Vagina (tissue), 2 donors: ENCODE data around the gene HNF1B. TPM values are rescaled to one million over a fixed set of nuclear protein-coding genes. Genes with fewer than 3 reads are reported as not detected.

ENCODE experiments used
- DNase-seq, 2 donors: peaks; one replicate each; pipeline ENCODE4 v3.0.0-alpha.2; 2017; ENCODE audit errors: extremely low spot score in 2 of 2
- H3K27ac ChIP-seq: fragments of 200-600 bp; sonication (generic); one replicate; pipeline ENCODE4 v1.5.1; 2019
- H3K27me3 ChIP-seq: fragments of 200-600 bp; sonication (generic); one replicate; pipeline ENCODE4 v1.5.1; 2019
- H3K36me3 ChIP-seq, 2 donors: fragments of 200-600 bp; sonication (generic); one replicate each; pipeline ENCODE4 v1.5.1; 2017 to 2019
- H3K4me1 ChIP-seq: fragments of 200-600 bp; sonication (generic); one replicate; pipeline ENCODE4 v1.5.1; 2019
- H3K4me3 ChIP-seq, 2 donors: fragments of 200-600 bp; sonication (generic); 1 replicate in 1 of 2; 2 replicates in 1 of 2; pipeline ENCODE4 v1.5.1; 2016 to 2019
- H3K9me3 ChIP-seq: fragments of 200-600 bp; sonication (generic); one replicate; pipeline ENCODE4 v1.5.1; 2019
- CTCF ChIP-seq, 3 experiments: fragments of 450-650 bp in 2 of 3; fragments of 200-600 bp in 1 of 3; sonication (generic) in 1 of 3; IDR thresholded peaks; one replicate each; pipeline ENCODE4 v1.5.1; 2017 to 2019; ENCODE audit warnings: antibody characterized with exemption in 3 of 3, mild to moderate bottlenecking in 2 of 3, moderate library complexity in 2 of 3
- POLR2A ChIP-seq, 2 donors: fragments of 450-650 bp; IDR thresholded peaks; one replicate each; pipeline ENCODE4 v1.6.1; 2017; ENCODE audit warnings: antibody characterized with exemption in 2 of 2, mild to moderate bottlenecking in 2 of 2, moderate library complexity in 2 of 2
- POLR2AphosphoS5 ChIP-seq, 2 donors: sonication (generic); formaldehyde crosslinking; IDR thresholded peaks; one replicate each; pipeline ENCODE4 v1.9.0; 2017; ENCODE audit warnings: antibody characterized with exemption in 2 of 2, mild to moderate bottlenecking in 2 of 2, low read depth in 1 of 2; ENCODE audit not compliant: insufficient read depth in 1 of 2
- intact Hi-C: fragments of 100-400 bp; cut with DNase I; formaldehyde crosslinking; loops from one replicate; pipeline ENCODE4 v1.15.1; 2023
- total RNA-seq: library from RNA; depleted of rRNA; stranded (reverse); fragments of >200 nt; gene quantifications from one replicate; pipeline ENCODE4 v1.2.3, GENCODE V29; 2016

Gene HNF1B, protein sequence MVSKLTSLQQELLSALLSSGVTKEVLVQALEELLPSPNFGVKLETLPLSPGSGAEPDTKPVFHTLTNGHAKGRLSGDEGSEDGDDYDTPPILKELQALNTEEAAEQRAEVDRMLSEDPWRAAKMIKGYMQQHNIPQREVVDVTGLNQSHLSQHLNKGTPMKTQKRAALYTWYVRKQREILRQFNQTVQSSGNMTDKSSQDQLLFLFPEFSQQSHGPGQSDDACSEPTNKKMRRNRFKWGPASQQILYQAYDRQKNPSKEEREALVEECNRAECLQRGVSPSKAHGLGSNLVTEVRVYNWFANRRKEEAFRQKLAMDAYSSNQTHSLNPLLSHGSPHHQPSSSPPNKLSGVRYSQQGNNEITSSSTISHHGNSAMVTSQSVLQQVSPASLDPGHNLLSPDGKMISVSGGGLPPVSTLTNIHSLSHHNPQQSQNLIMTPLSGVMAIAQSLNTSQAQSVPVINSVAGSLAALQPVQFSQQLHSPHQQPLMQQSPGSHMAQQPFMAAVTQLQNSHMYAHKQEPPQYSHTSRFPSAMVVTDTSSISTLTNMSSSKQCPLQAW
- total RNA-seq: not detected

GRCh38 chr17:37744961-37745800 is at the start of gene HNF1B:
Gene HNF1B (minus strand): TSS chr17:37745059. CDS start chr17:37744884, 175 bp downstream.
- H3K9me3 ChIP-seq: no peaks in the 10 kb centered on the region
- DNase-seq: no peak
- intact Hi-C loops: no loop called here
- H3K27ac ChIP-seq: no peak within 1 kb of the TSS
- peaks cover 36% of the 10 kb centered on the region for H3K4me1 ChIP-seq
- no peak within 1 kb of the TSS for H3K4me3 ChIP-seq
- peaks cover 15% of the 10 kb centered on the region for H3K27me3 ChIP-seq
- H3K36me3 ChIP-seq: no peaks in the 10 kb centered on the region
- TF ChIP-seq CTCF (IDR thresholded peaks at IDR 0.05): no peak
- no peak for TF ChIP-seq POLR2AphosphoS5 (IDR thresholded peaks at IDR 0.05; ENCODE audit: insufficient read depth in 1 of 2, low read depth in 1 of 2)
- no peak for TF ChIP-seq POLR2A (IDR thresholded peaks at IDR 0.05)

- H3K4me1 ChIP-seq: no peaks in the 10 kb centered on the region
- H3K27ac ChIP-seq: no peak overlapping the region
- DNase-seq: no peak
- no peaks in the 10 kb centered on the region for H3K9me3 ChIP-seq
- H3K27me3 ChIP-seq: no peaks in the 10 kb centered on the region
- H3K36me3 ChIP-seq: no peaks in the 10 kb centered on the region
- no peak for TF ChIP-seq POLR2A (IDR thresholded peaks at IDR 0.05)
- no peak for TF ChIP-seq CTCF (IDR thresholded peaks at IDR 0.05)
- no peak for TF ChIP-seq POLR2AphosphoS5 (IDR thresholded peaks at IDR 0.05; ENCODE audit: insufficient read depth in 1 of 2, low read depth in 1 of 2)
- intact Hi-C loops: no loop called here
- no peak overlapping the region for H3K4me3 ChIP-seq
These were observed 47.9 kb upstream of the HNF1B start for GRCh38 chr17:37792787-37793186.

DNA sequence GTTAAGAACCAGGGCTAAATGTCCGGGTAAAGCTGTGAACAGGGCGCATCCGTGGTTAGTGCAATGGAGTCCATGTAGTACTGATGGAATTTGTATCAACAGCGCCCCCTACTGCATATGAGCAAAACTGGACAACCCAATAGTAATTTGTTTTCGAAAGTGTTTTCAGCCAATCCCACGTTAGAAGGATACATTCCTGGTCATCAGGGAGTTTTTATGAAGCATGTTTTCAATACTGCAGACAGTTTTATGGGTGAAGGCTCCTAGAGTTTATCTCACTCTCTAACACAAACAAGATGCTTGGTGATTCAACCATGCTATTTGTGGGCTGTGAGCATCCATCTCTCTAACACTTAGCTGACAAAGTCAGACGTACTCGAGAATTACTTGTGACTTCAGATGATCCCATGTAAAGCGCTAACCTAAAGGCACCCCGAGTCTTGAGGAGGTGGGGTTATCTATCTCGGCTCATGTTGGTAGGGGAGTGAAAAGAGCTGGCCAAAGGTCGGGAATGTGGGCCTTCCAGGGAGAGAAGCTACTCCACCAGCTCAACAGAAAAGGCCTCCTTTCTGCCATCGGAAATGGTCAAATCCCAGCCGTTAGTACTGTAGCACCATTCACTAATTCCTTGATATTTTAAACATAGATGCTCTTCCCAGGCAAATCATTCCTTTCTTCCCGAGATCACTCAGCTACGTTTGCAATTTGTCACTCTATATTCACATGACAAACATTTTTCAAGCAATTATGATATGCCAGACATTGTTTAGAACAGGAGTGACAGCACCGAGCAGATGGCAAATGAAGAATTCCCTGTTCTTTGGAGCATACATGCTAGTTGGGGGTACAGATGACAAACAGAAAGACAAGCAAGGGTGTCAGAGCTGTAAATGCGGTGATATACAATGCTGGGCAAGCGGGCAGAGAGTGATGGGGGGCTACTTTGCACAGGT is 46.9 kb upstream of the HNF1B start:
- Histone ChIP-seq H3K36me3 (no peaks in the 10 kb centered on the region), H3K27ac (no peak overlapping the region), H3K9me3 (no peaks in the 10 kb centered on the region), H3K4me3 (no peak overlapping the region), H3K27me3 (no peaks in the 10 kb centered on the region), H3K4me1 (no peaks in the 10 kb centered on the region)
- TF ChIP-seq POLR2AphosphoS5 (IDR thresholded peaks at IDR 0.05; ENCODE audit: insufficient read depth in 1 of 2, low read depth in 1 of 2) (no peak), CTCF (IDR thresholded peaks at IDR 0.05) (no peak), POLR2A (IDR thresholded peaks at IDR 0.05) (no peak)
- intact Hi-C loops: no loop called here
- no peak for DNase-seq

DNA sequence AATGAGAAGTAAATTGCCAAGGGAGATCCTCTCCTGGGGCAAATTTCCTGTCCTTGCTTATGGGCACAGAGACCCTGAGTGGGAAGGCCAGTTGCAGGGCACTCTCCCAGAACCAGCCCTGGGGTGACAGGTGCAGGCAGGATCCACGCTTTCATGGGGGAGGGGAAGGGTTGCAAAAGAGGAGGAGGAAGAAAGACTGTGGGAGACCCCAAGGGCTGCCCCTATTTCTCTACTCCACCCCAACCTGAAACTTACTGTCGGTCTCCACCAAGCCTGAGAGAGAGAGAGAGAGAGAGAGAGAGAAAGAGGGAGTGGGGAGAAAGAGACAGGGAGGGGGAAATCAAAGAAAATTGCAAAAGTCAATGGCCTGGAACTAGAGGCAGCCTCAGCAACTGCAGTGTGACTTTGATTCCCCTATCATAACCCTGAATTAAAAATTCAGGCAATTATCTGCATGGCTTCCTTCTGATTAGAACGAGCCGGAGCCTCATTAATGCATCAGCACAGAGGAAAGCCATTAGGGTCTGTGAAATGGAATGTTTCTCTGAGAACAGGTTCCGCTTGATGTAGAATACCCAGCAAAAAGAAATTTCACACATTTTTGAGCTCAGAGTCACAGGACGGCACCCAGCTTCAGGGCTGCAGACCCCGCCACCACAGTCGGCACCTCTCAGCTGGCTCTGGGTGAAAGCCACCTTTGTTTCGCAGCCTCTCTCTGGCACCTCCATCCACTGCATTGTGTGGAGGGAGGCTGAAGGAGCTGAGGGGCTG is 45.1 kb upstream of the HNF1B start:
- Histone ChIP-seq H3K27ac (no peak overlapping the region), H3K4me3 (no peak overlapping the region), H3K36me3 (no peaks in the 10 kb centered on the region), H3K4me1 (no peaks in the 10 kb centered on the region), H3K9me3 (no peaks in the 10 kb centered on the region), H3K27me3 (no peaks in the 10 kb centered on the region)
- DNase-seq: no peak
- intact Hi-C loops: no loop called here
- no peak for TF ChIP-seq CTCF (IDR thresholded peaks at IDR 0.05)
- TF ChIP-seq POLR2A (IDR thresholded peaks at IDR 0.05): no peak
- no peak for TF ChIP-seq POLR2AphosphoS5 (IDR thresholded peaks at IDR 0.05; ENCODE audit: insufficient read depth in 1 of 2, low read depth in 1 of 2)
